Cardiac muscle cell (in vitro differentiated cells and primary cell): ENCODE measurements around the gene ALS2. TPM values are rescaled to one million over a fixed set of nuclear protein-coding genes. Genes with fewer than 3 reads are reported as not detected.
A peak's percentile ranks its signal among the peaks of the same experiment; 100 is the strongest.
"Not testable (repeated sequence)": the region's sequence is repeated elsewhere in the genome, so short reads cannot be mapped to it uniquely, and the experiment has no call there.

Experiments
- DNase-seq, 2 donors: peaks; one replicate each; pipeline versions ENCODE4 v3.0.0 to v3.0.0-alpha.2; 2010 to 2017; ENCODE audit warnings: low read depth in 1 of 2, low spot score in 1 of 2
- H3K27ac ChIP-seq: fragments of 200-600 bp; sonication (generic); 2 replicates; pipeline ENCODE4 v1.5.1; 2016
- H3K27me3 ChIP-seq: fragments of 200-600 bp; sonication (generic); 2 replicates; pipeline ENCODE4 v1.6.0; 2016; ENCODE audit warnings: control low read depth
- H3K36me3 ChIP-seq: fragments of 200-600 bp; sonication (generic); 2 replicates; pipeline ENCODE4 v1.5.1; 2016; ENCODE audit warnings: control low read depth
- H3K4me1 ChIP-seq: fragments of 200-600 bp; sonication (generic); 2 replicates; pipeline ENCODE4 v1.8.1; 2017; ENCODE audit warnings: low read depth, mild to moderate bottlenecking, mixed run types
- H3K4me3 ChIP-seq: fragments of 200-600 bp; sonication (generic); 2 replicates; pipeline ENCODE4 v1.5.1; 2016; ENCODE audit warnings: mild to moderate bottlenecking
- H3K9me3 ChIP-seq: fragments of 200-600 bp; sonication (generic); 2 replicates; pipeline ENCODE4 v1.5.1; 2017; ENCODE audit warnings: low read depth, mild to moderate bottlenecking, control low read depth
- CTCF ChIP-seq: IDR thresholded peaks from 2 replicates; pipeline ENCODE4 v1.5.1; 2012; ENCODE audit warnings: low read depth, mild to moderate bottlenecking, low read length
- polyA plus RNA-seq: library from polyadenylated mRNA; unstranded; fragments of >200 nt; fragmentation: Nextera tagmentation; extraction: Ambion mirVana; gene quantifications from 2 replicates; pipeline ENCODE4 v1.2.1, GENCODE V29; 2016
- total RNA-seq: library from RNA; depleted of rRNA; stranded (reverse); fragments of >200 nt; gene quantifications from 2 replicates; pipeline ENCODE4 v1.2.3, GENCODE V29; 2016

Gene ALS2
- total and polyA plus RNA-seq, 2 experiments from 2014 or later = 12.1 to 24.2 TPM

GRCh38 chr2:201774546-201774945 is 6.2 kb downstream of the ALS2 start:
- H3K4me3 ChIP-seq = no peak overlapping the region
- DNase-seq = no peak
- no peak for TF ChIP-seq CTCF
- no peaks in the 10 kb centered on the region for H3K9me3 ChIP-seq
- H3K4me1 ChIP-seq = peaks cover 4% of the 10 kb centered on the region
- no peak overlapping the region for H3K27ac ChIP-seq
- H3K36me3 ChIP-seq = no peaks in the 10 kb centered on the region
- no peaks in the 10 kb centered on the region for H3K27me3 ChIP-seq

GRCh38 chr2:201773990-201774389 is 6.7 kb downstream of the ALS2 start:
- no peaks in the 10 kb centered on the region for H3K27me3 ChIP-seq
- no peak overlapping the region for H3K4me3 ChIP-seq
- no peak for TF ChIP-seq CTCF
- no peaks in the 10 kb centered on the region for H3K36me3 ChIP-seq
- H3K4me1 ChIP-seq = peaks cover 3% of the 10 kb centered on the region
- H3K9me3 ChIP-seq = no peaks in the 10 kb centered on the region
- no peak for DNase-seq
- H3K27ac ChIP-seq = no peak overlapping the region

GRCh38 chr2:201769666-201770373 is 10.9 kb downstream of the ALS2 start:
- no peaks in the 10 kb centered on the region for H3K36me3 ChIP-seq
- TF ChIP-seq CTCF = no peak
- H3K27ac ChIP-seq = no peak overlapping the region
- DNase-seq = no peak
- H3K4me1 ChIP-seq = peaks cover 3% of the 10 kb centered on the region
- H3K9me3 ChIP-seq = no peaks in the 10 kb centered on the region
- H3K4me3 ChIP-seq = no peak overlapping the region
- H3K27me3 ChIP-seq = no peaks in the 10 kb centered on the region

GRCh38 chr2:201768918-201769317 is 11.8 kb downstream of the ALS2 start:
- Histone ChIP-seq H3K27me3 (no peaks in the 10 kb centered on the region), H3K4me1 (peaks cover 3% of the 10 kb centered on the region), H3K27ac (no peak overlapping the region), H3K4me3 (no peak overlapping the region), H3K36me3 (no peaks in the 10 kb centered on the region), H3K9me3 (no peaks in the 10 kb centered on the region)
- TF ChIP-seq CTCF = no peak
- DNase-seq = peak in 1 of 2 donors; percentile 25

- Histone ChIP-seq H3K27ac (peak overlapping the region; percentile 22), H3K9me3 (no peaks in the 10 kb centered on the region), H3K27me3 (no peaks in the 10 kb centered on the region), H3K4me3 (no peak overlapping the region), H3K4me1 (no peaks in the 10 kb centered on the region), H3K36me3 (no peaks in the 10 kb centered on the region)
- no peak for DNase-seq
- TF ChIP-seq CTCF = no peak
Measured at GRCh38 chr2:201765799-201766198, 14.9 kb downstream of the ALS2 start.

GRCh38 chr2:201764469-201764868 is 16.3 kb downstream of the ALS2 start:
- H3K9me3 ChIP-seq, H3K27me3 ChIP-seq, H3K4me1 ChIP-seq: not testable (repeated sequence)

More at GRCh38 chr2:201764469-201764868, 16.3 kb downstream of the ALS2 start:
- H3K27ac ChIP-seq, H3K36me3 ChIP-seq, H3K4me3 ChIP-seq, DNase-seq: not testable (repeated sequence)
